Epithelial cell of esophagus (primary cell): ENCODE data around the gene LILRA6.
"Not testable (repeated sequence)": the region's sequence is repeated elsewhere in the genome, so short reads cannot be mapped to it uniquely, and the experiment has no call there.

Experiments
- DNase-seq: peaks from one replicate; pipeline ENCODE4 v3.0.0; 2010; ENCODE audit warnings: low read depth
- H3K4me3 ChIP-seq: 2 replicates; pipeline ENCODE4 v1.5.1; 2011; ENCODE audit warnings: mild to moderate bottlenecking, low read length, control low read depth
- CTCF ChIP-seq: IDR thresholded peaks from 2 replicates; pipeline ENCODE4 v1.5.1; 2011; ENCODE audit warnings: low read depth, mild to moderate bottlenecking, low read length, control low read depth, inconsistent platforms; ENCODE audit not compliant: insufficient read depth; ENCODE audit errors: missing control alignments

Gene LILRA6

GRCh38 chr19:54279406-54279962 is 36.9 kb upstream of the LILRA6 start:
- no peak for TF ChIP-seq CTCF
- DNase-seq: no peak
- no peak overlapping the region for H3K4me3 ChIP-seq

- DNase-seq, H3K4me3 ChIP-seq: not testable (repeated sequence)
Measured at GRCh38 chr19:54278571-54279195, 36.1 kb upstream of the LILRA6 start.

- DNase-seq, H3K4me3 ChIP-seq: not testable (repeated sequence)
Measured at GRCh38 chr19:54278056-54278455, 35.5 kb upstream of the LILRA6 start.

- H3K4me3 ChIP-seq, DNase-seq: not testable (repeated sequence)
Measured at GRCh38 chr19:54277111-54277615, 34.6 kb upstream of the LILRA6 start.

GRCh38 chr19:54275951-54276350 is 33.4 kb upstream of the LILRA6 start:
- no peak for TF ChIP-seq CTCF
- no peak for DNase-seq
- no peak overlapping the region for H3K4me3 ChIP-seq

- H3K4me3 ChIP-seq, DNase-seq: not testable (repeated sequence)
Measured at GRCh38 chr19:54274516-54274915, 31.9 kb upstream of the LILRA6 start.

- H3K4me3 ChIP-seq: no peak overlapping the region
- no peak for DNase-seq
- TF ChIP-seq CTCF: no peak
Measured at GRCh38 chr19:54273821-54274220, 31.2 kb upstream of the LILRA6 start.

- DNase-seq, H3K4me3 ChIP-seq: not testable (repeated sequence)
Measured at GRCh38 chr19:54272181-54272580, 29.6 kb upstream of the LILRA6 start.

GRCh38 chr19:54271587-54271986 is 29.0 kb upstream of the LILRA6 start:
- H3K4me3 ChIP-seq, DNase-seq: not testable (repeated sequence)

GRCh38 chr19:54271106-54271505 is 28.5 kb upstream of the LILRA6 start:
- no peak for TF ChIP-seq CTCF
- H3K4me3 ChIP-seq: no peak overlapping the region
- no peak for DNase-seq
